Pons (tissue), 1 donor: ENCODE measurements around the gene MLLT3.

Experiments
- DNase-seq: peaks from one replicate; pipeline ENCODE4 v3.0.0-alpha.2; 2016; ENCODE audit warnings: low spot score

The MLLT3 gene

GRCh38 chr9:20417373-20418080 lies 204.8 kb downstream of the MLLT3 start:
- DNase-seq: no peak

GRCh38 chr9:20414150-20414549 lies 208.1 kb downstream of the MLLT3 start:
- no peak for DNase-seq

- no peak for DNase-seq
Measured at GRCh38 chr9:20409321-20410092, 212.8 kb downstream of the MLLT3 start.

- no peak for DNase-seq
Measured at GRCh38 chr9:20408513-20408912, 213.8 kb downstream of the MLLT3 start.

GRCh38 chr9:20407013-20407412 lies 215.3 kb downstream of the MLLT3 start:
- DNase-seq: no peak

- DNase-seq: no peak
Measured at GRCh38 chr9:20406344-20406743, 216.0 kb downstream of the MLLT3 start.

GRCh38 chr9:20405616-20406015 lies 216.7 kb downstream of the MLLT3 start:
- DNase-seq: no peak

GRCh38 chr9:20405078-20405477 lies 217.2 kb downstream of the MLLT3 start:
- no peak for DNase-seq

GRCh38 chr9:20404192-20404813 lies 218.0 kb downstream of the MLLT3 start:
- DNase-seq: no peak

GRCh38 chr9:20403346-20403745 lies 219.0 kb downstream of the MLLT3 start:
- no peak for DNase-seq

- DNase-seq: no peak
Measured at GRCh38 chr9:20402273-20402875, 219.9 kb downstream of the MLLT3 start.

- DNase-seq: no peak
Measured at GRCh38 chr9:20398536-20399338, 223.6 kb downstream of the MLLT3 start.

- DNase-seq: no peak
Measured at GRCh38 chr9:20397348-20397747, 225.0 kb downstream of the MLLT3 start.

GRCh38 chr9:20396509-20396908 lies 225.8 kb downstream of the MLLT3 start:
- no peak for DNase-seq

- no peak for DNase-seq
Measured at GRCh38 chr9:20395651-20396050, 226.6 kb downstream of the MLLT3 start.

- peak; percentile 8 for DNase-seq
Measured at GRCh38 chr9:20394969-20395368, 227.3 kb downstream of the MLLT3 start.

- no peak for DNase-seq
Measured at GRCh38 chr9:20391208-20391607, 231.1 kb downstream of the MLLT3 start.

- no peak for DNase-seq
Measured at GRCh38 chr9:20390400-20390799, 231.9 kb downstream of the MLLT3 start.

GRCh38 chr9:20387062-20387461 lies 235.2 kb downstream of the MLLT3 start:
- no peak for DNase-seq

- no peak for DNase-seq
Measured at GRCh38 chr9:20384642-20385041, 237.7 kb downstream of the MLLT3 start.

- no peak for DNase-seq
Measured at GRCh38 chr9:20382460-20383071, 239.7 kb downstream of the MLLT3 start.
